Activated CD4-positive, alpha-beta T cell treated with anti-CD3 and anti-CD28 coated beads, Interleukin-10, Interleukin-2, amounts not matched to agents 100 ng/mL and 50 ng/mL, durations not matched to agents 16 hours and 8 hours (primary cell): ENCODE data around the gene PDZD4.
"Not testable (repeated sequence)": the region's sequence is repeated elsewhere in the genome, so short reads cannot be mapped to it uniquely, and the experiment has no call there.

Experiments
- DNase-seq: peaks from one replicate; pipeline ENCODE4 v3.0.0-alpha.2; 2020

The PDZD4 gene

DNA sequence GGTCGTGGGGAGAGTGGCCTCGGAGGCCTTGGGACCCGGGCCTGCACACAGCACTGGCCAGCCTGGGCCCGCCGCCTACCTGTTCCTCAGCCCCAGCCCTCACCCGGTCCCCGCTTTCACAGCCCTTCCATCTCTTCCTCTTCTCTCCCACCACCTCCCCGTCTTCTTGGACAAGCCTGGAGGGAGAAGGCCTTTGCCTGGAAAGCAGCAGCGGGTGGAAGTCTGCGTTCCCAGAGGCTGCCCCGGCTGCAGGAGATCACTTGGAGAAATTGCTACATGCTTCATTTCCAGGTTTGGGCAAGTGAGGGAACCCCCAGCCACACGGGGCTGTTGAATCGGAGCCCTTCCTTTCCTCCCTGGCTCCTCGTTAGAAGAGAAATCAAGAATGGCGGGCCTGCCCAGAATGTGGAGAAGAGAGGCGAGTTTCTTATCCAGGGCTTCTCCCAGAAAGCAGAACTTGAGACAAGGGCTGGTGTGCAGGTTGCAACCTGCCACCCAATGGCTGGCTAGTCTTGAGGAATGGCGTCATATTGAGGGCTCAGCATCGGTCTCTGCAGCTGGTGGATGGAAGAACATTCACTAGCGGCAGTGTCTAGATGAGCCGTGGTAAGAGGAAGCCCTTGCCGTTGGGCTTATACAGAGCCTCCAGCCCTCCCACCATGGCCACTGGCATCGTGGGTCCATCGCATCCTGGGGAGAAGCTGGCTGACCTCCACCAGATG, 1.2 kb upstream of the PDZD4 start:
- DNase-seq, result no peak

DNA sequence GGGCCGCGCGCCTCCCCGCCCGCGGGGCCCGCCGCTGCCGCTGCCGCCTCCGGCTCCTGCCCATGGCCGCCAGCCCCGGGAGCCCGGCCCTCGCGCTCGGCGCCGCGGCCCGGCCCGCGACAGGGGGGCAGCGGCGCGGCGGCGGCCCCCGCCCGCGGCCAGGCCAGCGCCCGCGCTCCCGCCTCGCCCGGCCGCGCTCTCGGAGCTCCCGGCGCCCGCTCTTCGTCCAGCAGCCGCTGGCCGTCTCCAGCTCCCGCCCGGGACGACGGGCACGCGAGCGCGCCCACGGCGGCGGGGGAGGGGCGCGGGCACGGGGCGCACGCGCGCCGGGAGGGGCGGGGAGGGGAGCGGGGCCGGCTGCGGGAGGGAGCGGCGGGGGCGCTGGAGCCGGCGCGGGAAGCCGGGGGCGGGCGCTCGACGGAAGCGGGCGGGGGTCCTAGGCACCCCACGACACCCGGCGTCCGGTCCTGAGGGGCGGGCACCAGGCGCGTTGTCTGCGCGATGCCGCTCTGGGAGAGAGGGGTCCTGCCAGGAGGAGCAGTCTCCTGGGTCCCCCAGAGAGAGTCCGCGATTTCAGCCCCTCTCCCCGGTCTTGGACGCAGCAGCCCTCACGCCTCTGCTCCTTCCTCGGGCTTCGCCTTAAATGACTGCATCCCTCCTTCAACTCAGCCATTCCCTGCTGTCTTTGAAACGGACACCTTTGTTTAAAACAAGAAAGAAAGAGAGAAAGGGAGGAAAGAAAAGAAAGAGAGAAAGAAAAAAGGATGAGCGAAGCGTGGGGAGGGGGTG, 490 bp upstream of the PDZD4 start:
- no peak for DNase-seq

DNA sequence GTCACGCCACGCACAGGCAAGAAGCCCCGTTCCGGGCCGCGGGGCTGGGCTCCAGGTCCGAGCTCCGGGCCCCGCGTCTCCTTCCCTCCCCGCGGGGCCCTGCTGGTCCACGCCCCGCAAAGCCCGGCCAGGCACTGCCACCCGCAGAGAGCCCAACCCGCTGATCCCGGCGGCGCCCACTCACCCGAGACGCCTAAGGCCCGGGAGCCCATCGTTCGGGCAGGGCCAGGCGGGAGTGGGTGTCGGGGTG, 870 bp downstream of the PDZD4 start:
- no peak for DNase-seq

DNA sequence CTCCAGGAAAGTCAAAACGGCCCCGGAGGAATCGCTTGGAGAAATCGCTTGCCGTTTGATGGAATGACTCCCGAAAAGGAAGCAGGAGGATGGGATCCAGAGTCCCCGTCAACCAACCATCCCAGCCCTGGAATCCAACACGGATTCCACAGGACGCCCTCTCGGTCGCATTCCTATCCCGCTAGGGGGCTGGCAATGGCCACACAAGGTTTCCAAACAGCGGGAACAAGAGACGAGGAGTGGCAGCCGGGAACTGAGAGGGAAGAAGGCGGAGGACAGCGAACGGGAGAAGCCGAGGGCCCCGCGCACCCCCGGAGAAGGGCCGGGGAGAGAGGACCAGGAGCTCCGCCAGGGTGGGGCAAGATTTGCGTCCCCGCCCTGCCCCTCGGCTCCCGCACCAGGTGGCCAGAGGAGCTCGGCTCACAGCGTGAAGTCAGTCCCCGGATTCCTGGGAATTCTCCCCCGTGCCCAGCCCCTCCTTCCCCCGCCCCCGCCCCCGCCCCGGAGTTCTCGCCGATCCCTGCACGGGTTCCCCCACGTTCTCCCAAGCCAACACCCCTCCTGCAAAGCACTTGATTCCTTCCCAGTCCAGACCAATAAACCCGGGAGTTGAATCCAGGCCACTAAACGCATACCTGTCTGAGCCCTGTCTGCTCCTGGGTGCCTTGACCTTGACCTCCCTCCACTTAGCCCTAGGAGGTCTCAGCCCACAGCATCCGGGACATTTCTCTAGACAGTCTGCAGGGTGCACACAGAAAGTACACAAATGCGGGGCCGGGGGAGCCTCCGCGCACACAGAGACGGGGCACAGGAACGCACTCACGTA, 1.4 kb downstream of the PDZD4 start:
- no peak for DNase-seq

DNA sequence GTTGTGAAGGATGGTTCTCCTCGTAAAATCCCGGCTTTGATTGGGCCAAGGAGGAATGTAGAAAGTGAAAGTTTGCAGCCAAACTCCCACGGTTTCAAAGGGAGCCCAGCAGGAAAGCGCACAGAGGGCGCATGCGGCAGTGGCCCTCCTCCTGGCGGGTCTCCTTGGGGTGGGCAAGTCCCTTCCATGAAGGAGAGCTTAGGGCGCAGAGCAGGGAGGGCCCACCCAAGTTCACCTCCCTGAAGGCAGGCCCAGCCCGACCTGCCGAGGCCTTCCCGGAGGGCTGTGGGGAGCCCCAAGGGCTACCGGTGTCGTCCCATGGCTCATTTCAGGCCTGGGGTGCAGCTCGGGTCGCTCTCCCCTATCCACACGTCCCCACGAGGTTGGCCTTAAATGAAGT, 2.0 kb downstream of the PDZD4 start:
- no peak for DNase-seq

DNA sequence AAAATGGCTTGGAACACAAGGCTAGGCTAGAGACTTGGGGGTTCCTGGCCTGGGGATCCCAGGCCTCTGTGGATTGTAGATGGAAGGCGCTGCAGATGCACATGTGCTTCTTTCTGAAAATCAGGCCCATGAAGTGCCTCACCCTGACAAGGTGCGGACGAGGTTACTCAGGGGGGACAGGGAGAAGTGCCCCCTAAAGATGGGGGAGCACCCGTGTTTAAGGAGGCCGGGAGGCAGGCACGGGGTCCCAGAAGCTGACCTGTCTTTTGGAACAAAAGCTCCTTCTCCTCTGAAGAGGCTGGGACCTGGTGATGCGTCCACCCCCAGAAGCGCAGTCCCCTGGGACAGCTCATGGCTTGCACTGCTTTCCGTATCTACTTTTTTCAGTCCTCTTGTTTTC, 2.4 kb downstream of the PDZD4 start:
- no peak for DNase-seq

DNA sequence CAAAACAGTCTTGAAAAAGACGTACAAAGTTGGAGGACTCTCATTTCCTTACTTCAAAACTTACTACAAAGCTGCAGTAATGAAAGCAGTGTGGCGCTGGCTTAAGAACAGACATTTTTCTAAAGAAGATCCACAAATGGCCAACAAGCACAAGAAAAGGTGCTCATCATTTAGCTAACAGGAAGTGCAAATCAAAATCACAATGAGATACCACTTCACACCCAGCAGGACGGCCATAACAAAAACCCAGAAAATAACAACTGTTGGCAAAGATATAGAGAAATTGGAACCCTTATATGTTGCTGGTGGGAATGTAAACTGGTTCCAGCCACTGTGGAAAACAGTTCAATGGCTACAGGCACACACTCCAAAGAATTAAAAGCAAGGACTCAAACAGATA, 3.3 kb downstream of the PDZD4 start:
- no peak for DNase-seq

DNA sequence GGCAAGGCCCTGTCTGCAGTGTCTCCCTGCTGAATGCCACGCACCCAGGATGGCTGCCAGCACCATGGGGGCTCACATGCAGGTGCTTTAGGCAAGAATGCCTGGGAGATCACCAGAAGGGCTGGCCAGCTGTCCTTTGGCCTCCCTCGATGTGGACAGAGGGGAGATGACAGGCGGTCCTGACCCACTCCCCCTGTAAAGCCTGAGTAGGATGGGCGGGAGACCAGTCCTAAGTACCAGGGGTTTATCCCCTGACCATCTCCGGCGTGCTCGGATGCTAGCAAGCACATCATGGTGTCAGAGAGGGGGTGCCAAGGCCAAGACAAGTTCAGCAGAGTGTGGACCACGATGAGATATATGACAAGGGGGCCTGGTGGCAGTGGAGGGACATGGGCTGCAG, 5.3 kb downstream of the PDZD4 start:
- no peak for DNase-seq

DNA sequence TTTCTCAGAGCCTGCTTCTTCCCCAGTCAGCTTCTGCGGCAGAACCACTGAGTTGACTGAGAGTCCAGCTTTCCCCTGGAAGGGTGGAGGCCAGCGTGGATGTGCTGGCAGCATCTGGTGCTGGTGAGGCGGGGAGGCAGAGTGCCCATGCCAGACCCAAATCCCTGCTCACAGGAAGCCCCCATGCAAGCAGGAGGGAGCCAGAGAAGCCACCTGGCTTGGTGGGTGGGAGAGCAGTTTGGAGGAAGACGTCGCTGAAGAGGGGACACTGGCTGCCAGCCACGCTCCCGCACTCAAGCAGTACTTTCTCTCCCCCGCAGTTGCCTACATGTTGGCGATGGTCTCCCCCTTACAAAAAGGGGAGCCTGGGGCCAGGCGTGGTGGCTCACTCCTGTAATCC, 6.0 kb downstream of the PDZD4 start:
- no peak for DNase-seq

DNA sequence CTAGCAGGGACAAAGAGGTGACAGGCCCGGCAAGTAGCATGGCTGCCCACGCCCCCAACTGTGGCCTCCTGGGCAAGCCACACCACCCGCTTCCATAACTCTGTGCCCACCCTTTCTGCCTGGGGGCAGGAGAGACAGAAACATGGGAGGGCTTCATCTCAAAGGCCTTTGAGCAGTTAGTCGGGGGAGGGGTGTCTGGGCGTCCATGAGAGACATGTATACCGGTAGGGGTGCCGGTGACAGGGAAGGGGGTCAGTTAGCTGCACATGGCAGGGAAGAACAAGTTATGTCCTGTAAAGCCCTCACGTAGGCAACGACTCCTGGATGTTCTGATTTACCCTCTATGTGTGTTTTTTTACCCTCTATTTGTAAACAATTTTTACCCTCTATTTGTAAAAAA, 9.3 kb downstream of the PDZD4 start:
- no peak for DNase-seq

DNA sequence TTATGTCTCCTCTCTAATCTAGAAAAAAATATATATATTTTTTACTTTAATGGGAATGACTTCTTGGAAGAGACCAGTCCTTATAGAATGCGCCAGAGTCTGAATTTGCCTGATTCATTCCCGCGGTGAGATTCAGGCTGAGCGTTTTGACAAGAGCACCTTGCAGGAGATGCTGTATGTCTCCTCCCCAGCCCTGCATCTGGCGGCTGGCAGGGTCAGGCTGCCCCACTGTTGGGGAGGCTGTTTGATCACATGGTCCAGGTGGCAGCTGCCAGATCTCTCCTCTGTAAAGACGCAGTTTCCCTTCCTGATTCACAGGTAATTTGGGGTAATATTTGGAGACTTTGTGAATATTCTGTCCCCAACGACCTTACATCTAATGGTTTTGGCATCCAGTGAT, 9.7 kb downstream of the PDZD4 start:
- DNase-seq, result no peak

DNA sequence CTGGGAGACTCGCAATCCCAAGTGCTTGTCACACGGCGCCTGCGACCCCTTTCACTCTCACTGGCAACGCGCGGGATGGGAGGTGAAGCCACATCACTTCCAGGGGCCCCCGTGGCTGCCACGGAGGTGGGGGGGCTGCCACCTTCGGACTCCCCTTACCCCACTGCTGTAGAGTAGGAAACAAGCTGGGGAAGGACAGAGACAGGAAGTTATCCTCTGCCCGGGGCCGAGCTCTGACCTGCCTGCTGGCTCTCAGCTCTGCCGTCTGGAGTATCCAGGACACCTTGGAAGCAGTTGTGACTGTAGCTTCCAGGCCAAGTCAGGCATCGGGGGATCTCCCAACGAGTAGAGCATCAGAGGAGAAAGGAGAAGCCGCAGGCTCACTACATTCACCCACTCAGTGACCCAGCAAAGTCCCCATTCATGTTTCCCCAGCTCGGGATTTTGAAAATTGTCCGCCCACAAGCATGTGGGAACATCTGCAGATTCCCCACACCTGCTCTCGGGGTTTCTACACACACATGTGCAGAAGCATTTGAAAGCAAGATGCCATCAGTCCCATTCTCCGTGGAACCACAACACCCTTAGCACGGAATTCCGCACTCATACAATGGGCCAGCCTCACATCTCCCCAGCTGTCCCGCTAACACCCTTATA, 10.8 kb downstream of the PDZD4 start:
- DNase-seq, result no peak

DNA sequence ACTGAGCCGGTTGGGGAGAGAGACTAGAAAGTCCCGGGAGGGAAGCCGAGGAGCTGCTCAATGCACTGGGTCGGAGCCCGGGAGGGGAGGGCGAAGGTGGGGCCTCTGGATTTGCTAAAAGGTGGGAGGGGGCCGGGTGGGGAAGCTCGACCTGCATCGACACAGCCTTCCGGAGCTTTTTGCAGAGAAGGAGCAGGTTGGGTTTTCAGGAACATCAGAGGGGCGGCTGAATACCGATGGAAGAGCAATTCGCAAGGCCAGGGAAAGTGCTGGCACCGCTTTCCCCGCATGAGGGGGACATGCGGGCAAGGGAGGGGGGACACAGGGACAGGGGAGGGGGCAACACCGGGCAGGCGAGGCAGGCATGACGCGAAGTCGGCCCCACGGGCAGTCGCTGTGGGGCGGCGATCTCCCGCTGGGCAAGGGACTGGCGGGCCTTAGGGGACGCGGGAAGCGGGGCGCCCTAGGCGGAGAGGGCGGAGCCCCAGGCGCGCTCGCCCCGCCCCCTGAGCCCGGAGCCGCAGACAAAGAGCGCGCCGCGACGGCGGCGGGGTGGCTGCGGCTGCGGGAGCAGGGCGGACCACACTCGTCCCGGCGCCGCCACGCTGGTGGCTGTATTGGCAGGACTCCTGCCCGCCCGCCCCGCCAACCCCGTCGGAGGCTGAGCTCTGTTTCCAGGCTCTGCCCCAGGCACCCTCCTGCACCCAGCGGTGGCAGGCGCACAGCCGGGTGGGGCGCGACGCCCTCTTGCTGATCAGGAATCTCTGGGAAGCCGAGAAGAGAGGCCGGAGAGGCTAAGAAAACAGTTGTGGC, 11.6 kb downstream of the PDZD4 start:
- DNase-seq, result peak; percentile 40

DNA sequence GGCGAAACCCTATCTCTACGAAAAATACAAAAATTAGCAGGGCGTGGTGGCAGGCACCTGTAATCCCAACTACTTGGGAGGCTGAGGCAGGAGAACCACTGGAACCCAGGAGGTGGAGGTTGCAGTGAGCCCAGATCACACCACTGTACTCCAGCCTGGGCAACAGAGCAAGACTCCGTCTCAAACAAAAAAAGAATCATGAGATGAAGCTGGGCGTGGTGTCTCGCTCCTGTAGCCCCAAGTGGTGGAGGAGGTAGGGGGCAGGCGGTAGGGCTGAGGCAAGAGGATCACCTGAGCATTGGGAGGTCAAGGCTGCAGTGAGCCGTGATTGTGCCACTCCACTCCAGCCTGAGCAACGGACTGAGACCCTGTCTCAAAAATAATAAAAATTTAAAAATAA, 12.3 kb downstream of the PDZD4 start:
- not testable (repeated sequence) for DNase-seq

DNA sequence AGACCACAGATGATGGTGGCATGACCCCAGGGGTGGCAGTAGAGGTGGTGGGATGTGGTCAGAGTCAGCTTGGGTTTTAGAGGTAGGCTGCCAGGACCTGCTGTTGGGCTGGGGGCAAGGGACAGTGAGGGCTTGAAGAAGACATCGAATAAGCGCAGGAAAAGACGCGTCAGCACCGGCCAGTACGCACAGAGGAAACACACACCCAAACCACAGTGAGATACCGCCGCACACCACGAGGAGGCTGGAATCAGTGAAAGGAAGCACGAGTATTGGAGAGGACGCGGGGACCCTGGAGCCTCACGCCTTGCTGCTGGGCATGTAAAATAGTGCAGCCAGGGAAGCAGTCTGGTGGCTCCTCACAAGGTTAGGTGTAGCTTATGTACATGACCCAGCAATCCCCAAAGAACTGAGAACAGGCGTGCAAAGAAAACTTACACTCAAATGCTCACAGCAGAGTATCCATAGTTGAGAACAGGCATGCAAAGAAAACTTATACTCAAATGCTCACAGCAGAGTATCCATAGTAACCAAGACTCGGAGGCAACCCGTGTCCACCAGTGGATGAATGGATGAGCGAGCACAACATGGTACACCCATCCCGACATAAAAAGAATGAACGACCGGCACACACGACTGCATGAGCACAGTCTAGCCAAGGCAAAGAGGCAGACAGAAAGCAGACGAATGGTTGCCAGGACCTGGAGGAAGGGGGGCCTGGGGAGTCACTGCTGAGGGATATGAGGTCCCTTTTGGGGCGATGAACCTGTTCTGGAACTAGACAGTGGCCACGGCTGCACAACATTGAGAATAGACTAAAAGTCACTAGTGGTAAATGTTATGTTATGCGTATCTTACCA, 13.3 kb downstream of the PDZD4 start:
- peak; percentile 18 for DNase-seq

DNA sequence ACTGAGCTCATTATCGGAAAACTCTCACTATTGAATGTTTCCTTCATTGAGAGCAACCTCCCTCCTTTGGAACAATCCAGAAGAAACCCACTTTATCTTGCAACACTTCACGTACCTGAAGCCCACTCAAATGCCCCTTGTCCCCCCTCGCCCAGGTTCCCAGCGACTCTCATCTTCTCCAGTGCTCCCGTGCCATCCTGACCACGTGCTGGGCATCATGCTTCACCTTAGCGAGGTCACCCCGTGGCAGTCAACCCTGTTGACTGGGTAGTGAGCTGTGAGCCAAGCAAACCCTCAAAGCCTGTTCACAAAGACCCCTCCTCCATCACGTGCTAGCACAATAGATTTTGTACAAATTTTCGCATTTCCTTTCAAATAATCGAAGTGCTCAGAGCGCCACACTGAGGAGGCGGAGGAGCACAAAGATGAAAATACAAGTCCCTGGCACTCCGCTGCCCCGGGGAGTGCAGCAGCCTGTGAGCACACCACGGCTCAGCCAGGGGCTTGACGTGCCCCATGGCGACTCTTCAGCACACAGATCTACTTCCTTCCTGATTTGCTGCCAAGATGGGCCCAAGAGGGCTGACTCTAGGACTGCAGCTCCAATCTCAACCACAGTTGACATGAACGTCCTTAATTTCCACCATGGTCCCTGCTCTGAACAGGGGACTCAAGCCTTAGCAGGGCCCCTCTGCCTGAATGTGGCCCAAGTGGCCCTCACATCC, 15.6 kb downstream of the PDZD4 start:
- no peak for DNase-seq

DNA sequence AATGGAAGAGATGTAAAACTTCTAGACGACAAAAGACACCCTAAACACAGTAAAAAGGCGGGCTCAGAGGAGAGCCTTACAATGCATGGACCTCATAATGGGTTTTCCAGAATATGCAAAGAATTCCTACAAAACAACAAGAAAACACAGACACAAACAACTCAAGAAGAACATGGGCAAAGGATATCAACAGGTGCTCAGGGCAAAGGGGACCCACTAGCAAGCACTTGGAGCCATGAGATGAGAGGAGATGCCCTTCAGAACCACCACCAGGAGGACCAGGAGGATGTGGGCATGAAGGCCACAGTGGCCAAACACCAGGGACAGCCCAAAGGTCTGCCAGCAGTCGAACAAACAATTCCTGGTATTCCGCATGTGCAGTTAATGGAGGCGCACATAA, 17.2 kb downstream of the PDZD4 start:
- DNase-seq, result no peak

DNA sequence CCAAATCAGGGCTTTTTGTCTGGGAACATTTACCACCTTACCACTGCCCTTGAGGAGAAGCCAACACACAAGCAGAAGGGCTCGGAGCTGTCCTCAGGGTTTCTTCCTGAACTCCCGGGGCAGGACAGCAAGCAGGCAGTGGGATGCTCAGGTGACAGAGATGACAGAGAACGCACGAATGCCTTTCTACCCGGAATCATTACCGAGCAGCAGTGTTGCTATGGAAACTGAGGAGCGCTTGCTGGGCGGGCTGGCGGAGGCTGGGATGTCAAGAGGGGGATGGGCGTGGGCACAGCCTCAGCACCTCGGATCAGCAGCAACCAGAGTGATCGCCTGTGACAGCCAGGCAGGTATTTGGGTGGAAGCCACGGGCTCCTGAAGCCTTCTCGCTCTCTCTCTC, 18.1 kb downstream of the PDZD4 start:
- DNase-seq, result no peak

DNA sequence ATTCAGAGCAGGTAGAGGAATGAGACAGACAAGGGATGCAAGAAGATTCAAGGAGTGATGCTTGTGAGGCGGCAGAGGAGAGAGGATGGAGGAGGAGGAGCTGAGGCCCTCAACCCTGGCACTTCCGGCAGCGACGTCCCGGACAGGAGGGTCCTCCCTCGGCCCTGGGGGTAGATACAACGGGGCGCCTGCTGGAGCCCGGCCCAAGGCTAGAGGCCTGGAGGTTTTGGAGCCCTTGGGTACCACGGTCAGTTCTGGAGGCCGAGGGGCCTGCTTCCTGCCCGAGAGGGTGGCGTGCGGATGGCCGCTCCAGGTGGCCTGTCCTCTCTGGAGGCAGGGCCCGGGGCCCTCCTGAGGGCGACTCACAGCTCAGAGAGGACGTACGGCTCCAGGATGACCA, 22.4 kb downstream of the PDZD4 start:
- DNase-seq, result no peak

DNA sequence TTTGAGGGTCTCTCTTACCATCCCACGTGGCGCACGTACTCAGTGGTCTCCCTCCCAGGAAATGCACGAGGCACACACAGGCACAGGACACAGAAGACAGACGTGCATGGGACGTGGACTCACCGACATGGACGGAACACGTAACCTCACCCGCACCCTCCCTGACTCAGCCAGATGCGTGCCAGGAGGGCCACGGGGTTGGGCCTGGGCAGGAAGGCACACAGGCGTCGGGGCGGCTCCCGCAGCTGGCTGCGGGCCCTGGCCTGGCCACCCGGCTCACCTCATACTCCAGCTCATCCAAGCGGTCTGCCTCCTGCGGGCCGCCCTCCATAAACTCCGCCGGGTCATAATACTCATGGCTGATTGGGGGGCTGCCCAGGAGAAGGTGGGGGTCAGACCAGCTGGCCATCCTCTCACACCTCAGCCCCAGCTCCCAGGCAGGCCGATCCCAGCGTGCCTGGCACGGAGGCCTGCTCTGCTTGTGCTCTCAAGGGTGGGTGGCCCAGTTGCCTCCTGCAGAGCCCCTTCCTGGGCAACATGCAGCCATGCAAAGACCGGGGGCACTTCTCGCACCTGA, 23.3 kb downstream of the PDZD4 start:
- no peak for DNase-seq

DNA sequence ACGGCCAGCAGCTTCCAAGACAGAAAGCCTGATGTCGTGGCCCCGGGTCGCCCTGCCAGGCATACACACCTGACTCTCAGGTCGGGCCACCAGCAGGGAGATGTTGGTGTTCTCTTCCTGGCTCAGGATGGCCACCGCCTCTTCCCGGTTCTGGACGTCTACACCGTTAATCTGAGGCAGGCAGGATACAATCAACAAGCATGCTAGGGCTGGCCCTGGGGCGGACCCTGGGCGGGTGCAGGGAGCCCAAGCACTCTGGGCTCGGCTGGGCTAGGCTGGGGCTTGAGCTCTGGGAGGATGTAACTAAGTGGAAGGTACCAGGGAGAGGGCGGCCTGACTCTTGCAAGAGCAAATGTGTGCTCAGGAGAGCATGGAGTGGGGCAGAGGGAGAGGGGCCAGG, 24.9 kb downstream of the PDZD4 start:
- no peak for DNase-seq
